Hematopoietic multipotent progenitor cell treated with erythropoietin and hydrocortisone succinate and interleukin-3 and kit ligand, for 8 days (in vitro differentiated cells): Measurements from ENCODE around the gene RNF128.
"Not testable (repeated sequence)": the region's sequence is repeated elsewhere in the genome, so short reads cannot be mapped to it uniquely, and the experiment has no call there.

Experiments used
- DNase-seq: peaks from one replicate; pipeline ENCODE4 v3.0.0-alpha.2; 2015

The RNF128 gene

DNA sequence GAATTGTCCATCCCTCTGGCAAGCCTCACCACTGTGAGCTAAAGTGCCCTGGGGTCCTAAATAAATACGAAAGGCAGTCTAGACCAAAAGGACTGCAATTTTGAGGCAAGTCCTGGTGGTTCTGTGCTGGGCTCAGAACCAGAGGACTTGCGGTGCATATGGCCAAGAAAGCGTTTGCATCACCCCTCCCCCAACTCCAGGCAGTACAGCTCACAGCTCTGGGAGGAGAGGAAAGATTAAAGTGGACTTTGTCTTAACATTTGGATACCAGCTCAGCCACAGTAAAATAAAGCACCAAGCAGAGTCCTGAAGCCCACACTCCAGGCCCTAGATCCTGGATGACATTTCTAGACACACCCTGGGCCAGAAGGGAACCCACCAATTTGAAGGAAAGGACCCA lies 24.9 kb downstream of the RNF128 start:
- no peak for DNase-seq

DNA sequence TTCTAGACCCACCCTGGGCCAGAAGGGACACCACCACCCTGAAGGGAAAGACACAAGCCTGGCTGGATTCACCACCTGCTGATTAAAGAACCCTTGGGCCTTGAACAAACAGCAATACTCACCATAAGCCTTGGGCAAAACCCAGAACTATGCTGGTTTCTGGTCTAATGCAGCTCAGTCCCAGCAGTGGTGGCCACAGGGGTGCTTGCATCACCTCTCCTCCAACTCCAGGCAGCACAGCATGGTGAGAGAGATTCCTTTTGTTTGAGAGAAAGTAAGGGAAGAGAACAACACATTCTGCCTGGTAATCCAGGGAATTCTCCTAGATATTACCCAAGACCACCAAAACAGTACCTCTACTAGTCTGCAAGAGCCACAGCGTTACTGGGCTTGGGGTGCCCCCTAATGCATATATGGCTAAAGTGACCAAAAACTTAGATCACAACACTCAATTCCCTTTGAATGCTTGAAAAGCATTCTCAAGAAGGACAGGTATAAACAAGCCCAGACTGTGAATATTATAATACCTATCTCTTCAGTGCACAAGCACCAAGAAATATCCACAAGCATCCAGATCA lies 25.7 kb downstream of the RNF128 start:
- no peak for DNase-seq

DNA sequence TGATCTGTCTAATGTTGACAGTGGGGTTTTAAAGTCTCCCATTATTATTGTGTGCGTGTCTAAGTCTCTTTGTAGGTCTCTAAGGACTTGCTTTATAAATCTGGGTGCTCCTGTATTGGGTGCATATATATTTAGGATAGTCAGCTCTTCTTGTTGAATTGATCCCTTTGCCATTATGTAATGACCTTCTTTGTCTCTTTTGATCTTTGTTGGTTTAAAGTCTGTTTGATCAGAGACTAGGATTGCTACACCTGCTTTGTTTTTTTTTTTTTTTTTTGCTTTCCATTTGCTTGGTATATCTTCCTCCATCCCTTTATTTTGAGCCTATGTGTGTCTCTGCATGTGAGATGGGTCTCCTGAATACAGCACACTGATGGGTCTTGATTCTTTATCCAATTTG lies 42.8 kb downstream of the RNF128 start:
- not testable (repeated sequence) for DNase-seq

DNA sequence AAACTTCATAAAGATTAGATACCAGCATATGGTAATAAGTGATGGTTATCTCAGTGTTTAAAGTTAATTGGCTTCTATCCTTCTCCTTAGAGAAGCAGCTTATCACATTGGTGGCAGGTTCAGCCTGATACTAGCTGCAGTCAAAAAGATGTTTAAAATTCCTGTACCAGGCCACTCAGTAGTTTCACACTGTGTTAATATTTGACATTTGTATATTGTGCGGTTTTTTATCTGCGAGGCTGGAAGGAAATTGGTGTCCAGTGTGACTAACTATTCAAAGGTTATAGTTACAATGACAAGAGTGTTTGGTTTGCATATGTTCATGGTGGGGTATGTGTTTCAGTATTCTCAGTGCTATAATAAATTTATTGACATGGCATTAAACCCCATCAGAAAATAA lies 48.5 kb downstream of the RNF128 start:
- no peak for DNase-seq

DNA sequence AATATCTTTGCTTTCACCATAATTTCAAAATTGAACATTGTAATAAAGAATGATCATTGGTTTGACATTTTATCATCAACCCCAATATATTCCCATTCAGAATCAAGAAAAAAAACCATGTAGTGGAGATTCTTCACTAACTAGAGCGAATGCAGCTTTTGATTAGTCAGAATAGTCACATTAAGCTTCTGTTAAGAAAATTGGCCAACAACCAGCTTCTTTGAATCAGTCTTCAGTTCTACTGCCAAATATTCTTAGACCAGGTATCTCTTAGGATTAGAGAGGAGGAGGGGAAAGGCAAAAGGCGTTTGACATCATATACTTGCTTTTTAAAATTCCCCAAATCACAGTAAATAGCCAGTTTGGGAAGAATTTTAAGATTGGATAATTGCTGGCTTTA lies 53.8 kb downstream of the RNF128 start:
- no peak for DNase-seq

DNA sequence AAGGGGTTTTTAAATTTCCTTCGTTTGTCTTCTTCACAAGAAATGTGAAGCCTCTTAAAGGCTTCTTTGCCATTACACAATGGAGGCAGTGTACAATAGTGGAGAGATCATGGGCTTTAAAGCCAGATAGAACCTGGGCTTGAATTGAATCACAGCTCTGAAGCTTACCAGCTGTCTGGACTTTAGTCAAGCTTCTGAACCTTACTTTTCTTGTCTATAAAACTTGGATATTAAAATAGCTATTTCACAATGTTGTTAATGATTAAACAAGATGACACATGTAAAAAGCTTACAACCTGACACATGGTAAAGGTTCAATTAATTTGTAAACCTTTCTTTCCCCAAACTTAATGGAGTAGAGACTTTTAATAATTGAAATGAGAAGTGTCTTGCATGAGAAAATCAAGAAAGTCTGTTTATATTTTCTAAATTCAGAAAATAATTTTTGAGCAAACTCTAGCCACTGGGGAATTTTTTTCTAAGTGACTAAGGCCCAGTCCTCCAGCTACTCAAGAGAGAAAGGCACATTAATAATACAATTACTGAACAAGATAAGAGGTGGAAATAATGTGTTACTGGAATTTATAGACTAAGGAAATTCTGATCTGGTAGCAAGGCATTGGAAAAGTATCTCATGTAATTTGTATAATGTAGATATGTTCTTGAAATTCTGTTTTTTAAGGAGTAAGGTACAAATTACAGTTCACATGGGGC lies 54.3 kb downstream of the RNF128 start:
- DNase-seq: no peak

DNA sequence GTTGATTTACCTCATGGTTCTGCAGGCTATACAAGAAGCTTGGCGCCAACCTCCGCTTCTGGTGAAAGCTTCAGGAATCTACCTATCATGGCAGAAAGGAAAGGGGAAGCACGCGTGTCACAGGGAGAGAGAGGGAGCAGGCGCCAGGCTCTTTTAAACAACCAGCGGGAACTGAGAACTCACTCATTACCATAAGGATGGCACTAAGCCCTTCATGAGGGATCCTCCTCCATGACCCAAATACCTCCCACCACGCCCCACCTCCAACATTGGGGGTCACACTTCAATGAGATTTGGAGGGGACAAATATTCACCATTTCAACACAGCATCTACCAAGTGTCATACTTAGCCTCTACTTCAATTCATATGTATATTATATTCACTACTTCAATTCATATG lies 57.2 kb downstream of the RNF128 start:
- DNase-seq: no peak

DNA sequence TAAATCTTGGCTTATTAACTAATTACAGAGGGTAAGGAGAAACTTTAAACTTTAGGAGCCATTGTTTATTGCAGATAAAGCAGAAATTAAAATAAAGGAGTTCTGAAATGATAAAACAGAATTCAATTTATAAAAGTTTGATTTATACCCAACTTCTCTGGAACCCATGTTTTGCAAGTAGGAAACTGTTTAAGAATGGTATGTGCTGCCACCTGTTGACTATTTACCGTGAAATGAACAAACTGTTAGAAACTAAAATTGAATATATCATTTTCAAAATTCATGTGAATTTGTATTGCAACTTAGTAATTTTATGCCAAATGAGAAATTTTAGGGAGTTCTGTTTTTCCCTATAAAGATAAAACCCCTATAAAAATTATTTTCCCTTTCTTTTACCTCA lies 65.0 kb downstream of the RNF128 start:
- peak; percentile 30 for DNase-seq

DNA sequence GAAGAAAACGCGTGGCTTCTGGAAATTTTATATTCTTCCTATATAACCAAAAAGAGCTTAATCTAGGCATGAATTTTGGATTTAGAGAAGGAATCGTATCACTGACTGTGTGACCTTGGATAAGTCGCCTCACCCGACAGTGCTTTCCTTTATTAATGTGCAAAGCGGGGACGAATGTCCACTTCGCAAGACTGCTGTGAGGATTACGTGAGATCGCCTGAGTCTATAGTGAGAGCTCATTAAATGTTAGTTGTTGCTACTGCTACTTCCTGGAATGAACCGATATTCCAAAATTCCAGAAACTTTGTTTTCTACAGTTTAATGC lies 75.5 kb downstream of the RNF128 start:
- no peak for DNase-seq

DNA sequence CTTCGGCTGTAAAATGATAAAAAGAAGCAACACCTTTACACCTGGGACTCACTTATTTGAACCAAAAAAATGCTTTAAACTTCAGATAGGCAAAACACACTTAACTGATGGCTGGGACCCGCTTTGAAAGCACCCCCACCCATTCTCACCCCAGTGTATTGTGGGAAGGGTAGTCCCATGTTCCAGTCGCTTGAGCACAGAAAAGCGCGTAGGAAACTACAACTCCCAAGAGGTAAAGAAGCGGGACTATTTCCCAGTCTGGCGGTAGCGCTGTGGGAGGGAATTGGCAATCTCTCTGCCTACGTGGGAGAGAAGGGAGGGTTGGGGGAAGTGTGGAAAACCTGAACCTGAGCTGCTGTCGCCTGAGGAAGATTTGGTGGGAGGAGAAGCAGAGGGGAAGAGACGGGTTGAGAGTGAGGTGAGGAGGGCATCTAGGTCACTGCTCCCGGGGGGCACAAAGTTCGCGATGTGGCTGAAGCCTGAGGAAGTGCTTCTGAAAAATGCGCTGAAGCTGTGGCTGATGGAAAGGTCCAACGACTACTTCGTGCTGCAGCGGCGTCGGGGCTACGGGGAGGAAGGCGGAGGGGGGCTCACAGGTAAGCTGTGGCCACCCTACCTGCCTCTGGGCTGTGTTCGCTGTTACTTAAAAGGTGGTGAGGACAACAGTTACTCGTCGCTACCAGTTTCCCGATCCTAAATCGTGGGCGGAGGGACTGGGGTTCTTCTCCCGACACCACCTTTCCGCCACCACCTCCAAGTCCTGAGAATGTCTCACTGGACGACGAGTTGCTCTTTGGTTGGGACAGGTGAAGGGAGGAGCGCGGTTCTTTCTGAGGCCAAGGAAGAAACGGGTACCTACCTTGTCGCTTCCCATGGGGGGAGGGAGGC lies 76.1 kb downstream of the RNF128 start, which contains the start of gene TBC1D8B:
TSS of gene TBC1D8B (plus strand) at position 286 of the 888 bp plus-strand sequence. CDS start at position 467, 181 bp downstream.
- DNase-seq: peak; percentile 91

DNA sequence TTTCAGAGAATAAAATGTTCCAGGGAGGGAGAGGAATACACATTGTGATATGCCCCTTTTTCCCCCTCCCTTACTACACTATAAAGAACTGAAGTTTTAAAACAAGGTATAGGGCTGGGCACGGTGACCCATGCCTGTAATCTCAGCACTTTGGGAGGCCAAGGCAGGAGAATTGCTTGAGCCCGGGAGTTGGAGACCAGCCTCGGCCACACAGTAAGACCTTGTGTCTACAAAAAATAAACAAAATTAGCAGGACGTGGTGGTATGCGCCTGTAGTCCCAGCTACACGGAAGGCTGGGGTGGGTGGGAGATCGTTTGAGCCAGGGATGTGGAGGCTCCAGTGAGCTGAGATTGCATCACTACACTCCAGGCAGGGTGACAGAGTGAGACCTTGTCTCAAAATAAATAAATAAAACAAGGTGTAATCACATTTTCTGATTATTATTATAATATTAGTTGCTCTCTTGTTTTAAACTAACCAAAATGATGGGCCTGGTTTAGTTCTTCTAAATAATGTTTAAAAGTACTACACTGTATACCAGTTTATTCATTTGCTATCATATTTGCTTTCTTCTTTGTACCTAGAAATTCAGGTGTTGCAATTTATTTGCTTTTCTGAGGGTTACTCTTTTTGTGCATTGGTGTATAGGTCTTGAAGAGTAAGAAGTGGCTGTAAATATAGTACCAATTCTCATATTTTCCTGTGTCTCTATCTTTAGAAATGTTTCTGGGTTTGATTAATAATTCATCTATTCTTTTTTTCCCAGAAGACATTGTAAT lies 84.8 kb downstream of the RNF128 start:
- DNase-seq: no peak

DNA sequence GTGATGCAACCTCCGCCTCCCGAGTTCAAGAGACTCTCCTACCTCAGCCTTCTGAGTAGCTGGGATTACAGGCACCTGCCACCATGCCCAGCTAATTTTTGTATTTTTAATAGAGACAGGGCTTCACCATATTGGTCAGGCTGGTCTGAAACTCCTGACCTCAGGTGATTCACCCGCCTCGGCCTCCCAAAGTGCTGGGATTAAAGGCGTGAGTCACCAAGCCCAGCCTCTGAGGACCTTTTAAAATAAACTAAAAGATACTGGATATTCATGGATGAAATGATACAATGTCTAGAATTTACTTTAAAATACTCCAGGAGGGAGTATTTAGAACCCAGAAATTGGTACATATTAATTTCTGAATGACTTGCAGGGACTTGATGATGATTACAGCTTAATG lies 86.4 kb downstream of the RNF128 start:
- DNase-seq: not testable (repeated sequence)

DNA sequence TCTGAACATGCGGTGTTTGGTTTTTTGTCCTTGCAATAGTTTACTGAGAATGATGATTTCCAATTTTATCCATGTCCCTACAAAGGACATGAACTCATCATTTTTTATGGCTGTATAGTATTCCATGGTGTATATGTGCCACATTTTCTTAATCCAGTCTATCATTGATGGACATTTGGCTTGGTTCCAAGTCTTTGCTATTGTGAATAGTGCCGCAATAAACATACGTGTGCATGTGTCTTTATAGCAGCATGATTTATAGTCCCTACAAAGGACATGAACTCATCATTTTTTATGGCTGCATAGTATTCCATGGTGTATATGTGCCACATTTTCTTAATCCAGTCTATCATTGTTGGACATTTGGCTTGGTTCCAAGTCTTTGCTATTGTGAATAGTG lies 87.6 kb downstream of the RNF128 start:
- DNase-seq: not testable (repeated sequence)
